Kasumi-1 (cell line): Measurements from ENCODE around the gene MSRB2.
"Not testable (repeated sequence)": the region's sequence is repeated elsewhere in the genome, so short reads cannot be mapped to it uniquely, and the experiment has no call there.

Experiments used
- DNase-seq, 2 experiments: peaks; one replicate each; lab custom pipeline; 2025; lab: John Stamatoyannopoulos, UW

MSRB2 gene

GRCh38 chr10:23070092-23070912 is 25.1 kb upstream of the MSRB2 start:
- DNase-seq, result not testable (repeated sequence)

GRCh38 chr10:23070913-23071218 is 24.5 kb upstream of the MSRB2 start:
- DNase-seq, result no peak

GRCh38 chr10:23072593-23072992 is 22.8 kb upstream of the MSRB2 start:
- not testable (repeated sequence) for DNase-seq

- DNase-seq, result no peak
Measured at GRCh38 chr10:23073527-23073926, 21.9 kb upstream of the MSRB2 start.

GRCh38 chr10:23075672-23076071 is 19.7 kb upstream of the MSRB2 start:
- DNase-seq, result no peak

GRCh38 chr10:23078114-23078513 is 17.3 kb upstream of the MSRB2 start:
- DNase-seq, result no peak

GRCh38 chr10:23079700-23080099 is 15.7 kb upstream of the MSRB2 start:
- DNase-seq, result no peak

GRCh38 chr10:23080262-23080661 is 15.1 kb upstream of the MSRB2 start:
- no peak for DNase-seq

GRCh38 chr10:23081221-23081750 is 14.1 kb upstream of the MSRB2 start:
- no peak for DNase-seq

GRCh38 chr10:23081891-23082290 is 13.5 kb upstream of the MSRB2 start:
- DNase-seq, result peak; percentile 47 to 66

GRCh38 chr10:23088609-23089008 is 6.8 kb upstream of the MSRB2 start:
- DNase-seq, result no peak

GRCh38 chr10:23094786-23095403 is 484 bp upstream of the MSRB2 start:
- no peak for DNase-seq

- peak; percentile 80 to 85 for DNase-seq
Measured at GRCh38 chr10:23095966-23096801, 805 bp downstream of the MSRB2 start.

- DNase-seq, result peak in 1 of 2 experiments; percentile 42
Measured at GRCh38 chr10:23096802-23097549, 1.6 kb downstream of the MSRB2 start.

- DNase-seq, result no peak
Measured at GRCh38 chr10:23099079-23099478, 3.7 kb downstream of the MSRB2 start.

- no peak for DNase-seq
Measured at GRCh38 chr10:23099816-23100215, 4.4 kb downstream of the MSRB2 start.

- peak; percentile 42 to 54 for DNase-seq
Measured at GRCh38 chr10:23100331-23101030, 5.1 kb downstream of the MSRB2 start.

GRCh38 chr10:23106331-23107072 is 11.1 kb downstream of the MSRB2 start:
- DNase-seq, result no peak

- DNase-seq, result no peak
Measured at GRCh38 chr10:23110722-23111516, 15.5 kb downstream of the MSRB2 start.
